H9 (cell line): ENCODE data around the gene PI4K2A. TPM values are rescaled to one million over a fixed set of nuclear protein-coding genes. Genes with fewer than 3 reads are reported as not detected.

Experiments used
- DNase-seq: peaks from one replicate; pipeline ENCODE4 v3.0.0-alpha.2; 2017
- H2AFZ ChIP-seq: one replicate; pipeline ENCODE4 v1.6.1; 2013; ENCODE audit warnings: mild to moderate bottlenecking, low read length, control low read depth, moderate library complexity
- H2AK5ac ChIP-seq: 2 replicates; pipeline ENCODE4 v1.6.1; 2013; ENCODE audit warnings: low read length, control low read depth, mixed read lengths; ENCODE audit not compliant: insufficient read length
- H2BK120ac ChIP-seq: one replicate; pipeline ENCODE4 v1.6.1; 2013; ENCODE audit warnings: low read depth, mild to moderate bottlenecking, low read length, control low read depth, inconsistent platforms; ENCODE audit not compliant: poor library complexity, severe bottlenecking
- H2BK12ac ChIP-seq: 2 replicates; pipeline ENCODE4 v1.6.1; 2013; ENCODE audit warnings: low read length, control low read depth, mixed read lengths, low read depth; ENCODE audit not compliant: insufficient read length
- H2BK15ac ChIP-seq: 2 replicates; pipeline ENCODE4 v1.6.1; 2013; ENCODE audit warnings: low read depth, low read length, control low read depth
- H2BK20ac ChIP-seq: one replicate; pipeline ENCODE4 v1.6.1; 2013; ENCODE audit warnings: low read depth, mild to moderate bottlenecking, low read length, control low read depth, inconsistent platforms; ENCODE audit not compliant: poor library complexity, severe bottlenecking
- H2BK5ac ChIP-seq: 2 replicates; pipeline ENCODE4 v1.6.1; 2013; ENCODE audit warnings: low read length, control low read depth, mixed read lengths; ENCODE audit not compliant: insufficient read length
- H3K14ac ChIP-seq: 2 replicates; pipeline ENCODE4 v1.6.1; 2013; ENCODE audit warnings: low read length, control low read depth; ENCODE audit not compliant: insufficient read depth
- H3K18ac ChIP-seq: 2 replicates; pipeline ENCODE4 v1.6.1; 2013; ENCODE audit warnings: low read depth, mild to moderate bottlenecking, mixed read lengths, low read length, control low read depth; ENCODE audit not compliant: insufficient read length
- H3K23ac ChIP-seq: 2 replicates; pipeline ENCODE4 v1.6.1; 2013; ENCODE audit warnings: low read length, control low read depth, mixed read lengths, low read depth; ENCODE audit not compliant: insufficient read length
- H3K23me2 ChIP-seq: 2 replicates; pipeline ENCODE4 v1.6.1; 2013; ENCODE audit warnings: low read depth, mild to moderate bottlenecking, mixed read lengths, low read length, control low read depth; ENCODE audit not compliant: insufficient read length, poor library complexity, severe bottlenecking
- H3K27ac ChIP-seq: 2 replicates; pipeline ENCODE4 v1.5.1; 2013; ENCODE audit warnings: low read length, control low read depth, mixed read lengths, low read depth; ENCODE audit not compliant: insufficient read length
- H3K27me3 ChIP-seq: 2 replicates; pipeline ENCODE4 v1.6.1; 2013; ENCODE audit warnings: low read length, control low read depth, inconsistent platforms; ENCODE audit not compliant: insufficient read depth
- H3K4ac ChIP-seq: 2 replicates; pipeline ENCODE4 v1.6.1; 2013; ENCODE audit warnings: low read depth, mild to moderate bottlenecking, control low read depth, inconsistent platforms, low read length, moderate library complexity
- H3K4me1 ChIP-seq: 2 replicates; pipeline ENCODE4 v1.6.1; 2013; ENCODE audit warnings: low read length, control low read depth, inconsistent platforms; ENCODE audit not compliant: insufficient read depth
- H3K4me2 ChIP-seq: 2 replicates; pipeline ENCODE4 v1.6.1; 2013; ENCODE audit warnings: low read length, control low read depth, mixed read lengths; ENCODE audit not compliant: insufficient read length, insufficient read depth
- H3K56ac ChIP-seq: 2 replicates; pipeline ENCODE4 v1.6.1; 2013; ENCODE audit warnings: low read depth, mild to moderate bottlenecking, mixed read lengths, low read length, control low read depth; ENCODE audit not compliant: insufficient read length
- H3K79me1 ChIP-seq: 2 replicates; pipeline ENCODE4 v1.6.1; 2013; ENCODE audit warnings: low read depth, mild to moderate bottlenecking, moderate library complexity, low read length, control low read depth, inconsistent platforms; ENCODE audit not compliant: insufficient read depth, poor library complexity, severe bottlenecking
- H3K79me2 ChIP-seq: 2 replicates; pipeline ENCODE4 v1.6.1; 2013; ENCODE audit warnings: low read length, control low read depth, inconsistent platforms; ENCODE audit not compliant: insufficient read depth
- H3K9ac ChIP-seq: 2 replicates; pipeline ENCODE4 v1.6.1; 2013; ENCODE audit warnings: low read length, control low read depth, mixed read lengths; ENCODE audit not compliant: insufficient read length; ENCODE audit errors: extremely low read depth
- H3K9me3 ChIP-seq: one replicate; pipeline ENCODE4 v1.6.1; 2013; ENCODE audit warnings: low read depth, low read length, inconsistent platforms; ENCODE audit not compliant: control insufficient read depth
- H3T11ph ChIP-seq: one replicate; pipeline ENCODE4 v1.6.1; 2013; ENCODE audit warnings: mild to moderate bottlenecking, low read length, control low read depth, inconsistent platforms
- H4K20me1 ChIP-seq: one replicate; pipeline ENCODE4 v1.6.1; 2013; ENCODE audit not compliant: control insufficient read depth, insufficient read length, insufficient read depth
- H4K5ac ChIP-seq: 2 replicates; pipeline ENCODE4 v1.6.1; 2013; ENCODE audit warnings: low read depth, mild to moderate bottlenecking, mixed read lengths, low read length, control low read depth; ENCODE audit not compliant: insufficient read length
- H4K8ac ChIP-seq: replicated peaks from 2 replicates; pipeline ENCODE4 v1.6.1; 2013; ENCODE audit warnings: low read length, control low read depth, mixed read lengths, low read depth; ENCODE audit not compliant: insufficient read length
- H4K91ac ChIP-seq: 2 replicates; pipeline ENCODE4 v1.6.1; 2013; ENCODE audit warnings: low read depth, mild to moderate bottlenecking, moderate library complexity, mixed read lengths, low read length, control low read depth; ENCODE audit not compliant: insufficient read length
- H3K27ac Mint-ChIP-seq, 3 experiments: 2 replicates in 2 of 3; 3 replicates in 1 of 3; pipeline ENCODE4 v1.8.0; 2020 to 2021; ENCODE audit warnings: mixed read lengths in 3 of 3, mild to moderate bottlenecking in 1 of 3, moderate library complexity in 1 of 3
- H3K27me3 Mint-ChIP-seq: 2 replicates; pipeline ENCODE4 v1.8.0; 2021; ENCODE audit warnings: low read depth, mild to moderate bottlenecking, moderate library complexity, mixed read lengths
- H3K36me3 Mint-ChIP-seq, 3 experiments: 2 replicates in 2 of 3; 3 replicates in 1 of 3; pipeline ENCODE4 v1.8.0; 2020 to 2021; ENCODE audit warnings: low read depth in 3 of 3, mixed read lengths in 3 of 3; ENCODE audit not compliant: insufficient read depth in 1 of 3
- H3K4me1 Mint-ChIP-seq, 2 experiments: 2 replicates each; pipeline ENCODE4 v1.8.0; 2020; ENCODE audit warnings: mixed read lengths in 2 of 2
- H3K4me3 Mint-ChIP-seq, 2 experiments: 2 replicates in 1 of 2; 3 replicates in 1 of 2; pipeline ENCODE4 v1.8.0; 2020 to 2021; ENCODE audit warnings: mild to moderate bottlenecking in 2 of 2, mixed read lengths in 2 of 2, moderate library complexity in 1 of 2
- H3K9me3 Mint-ChIP-seq, 2 experiments: 2 replicates in 1 of 2; 3 replicates in 1 of 2; pipeline ENCODE4 v1.8.0; 2020; ENCODE audit warnings: mild to moderate bottlenecking in 2 of 2, mixed read lengths in 2 of 2, moderate library complexity in 1 of 2
- CTCF ChIP-seq: fragments of 200-600 bp; sonication (generic); conservative IDR thresholded peaks from 3 replicates; pipeline ENCODE4 v1.8.0; 2021; ENCODE audit warnings: antibody characterized with exemption, mild to moderate bottlenecking
- WGBS: extraction: QIAGEN DNeasy Blood & Tissue Kit; methylation state at CpG from one replicate; pipeline ENCODE4 v1.1.7; 2013; ENCODE audit warnings: missing lambda C conversion rate, low lambda C conversion rate, mixed read lengths; ENCODE audit not compliant: insufficient read length; ENCODE audit errors: extremely low coverage; 5-methylcytosine and 5-hydroxymethylcytosine counted together
- total RNA-seq: library from RNA; stranded (reverse); gene quantifications from 2 replicates; pipeline ENCODE4 v1.2.1, GENCODE V29; 2021

PI4K2A gene
- total RNA-seq, 1 experiment from 2014 or later: 30.9 TPM

GRCh38 chr10:97644936-97645335, 4.5 kb downstream of the PI4K2A start:
- no peak overlapping the region for H2BK20ac ChIP-seq
- Mint-ChIP-seq H3K27ac (no peak overlapping the region), H3K27me3 (no peaks in the 10 kb centered on the region), H3K4me1 (peaks cover 39 to 43% of the 10 kb centered on the region in 2 experiments), H3K9me3 (no peaks in the 10 kb centered on the region; a peak in 2 of 5 replicates), H3K36me3 (peaks cover 17 to 31% (median 29%) of the 10 kb centered on the region in 3 experiments; a peak in 6 of 7 replicates), H3K4me3 (no peak overlapping the region)
- no peak overlapping the region for H3K56ac ChIP-seq
- no peak for DNase-seq
- no peak for TF ChIP-seq CTCF
- no peak overlapping the region for H4K91ac ChIP-seq
- no peak overlapping the region for H3K14ac ChIP-seq
- H3K4me1 ChIP-seq: peaks cover 10% of the 10 kb centered on the region
- peaks cover 9% of the 10 kb centered on the region; the same call in 1 of the 2 replicates for H3K79me2 ChIP-seq
- H3K23ac ChIP-seq: no peak overlapping the region
- H3K79me1 ChIP-seq: peaks cover 4% of the 10 kb centered on the region
- H3K9me3 ChIP-seq: no peaks in the 10 kb centered on the region
- no peak overlapping the region for H3K9ac ChIP-seq
- no peak overlapping the region for H3T11ph ChIP-seq
- H2BK12ac ChIP-seq: no peak overlapping the region
- H3K27ac ChIP-seq: no peak overlapping the region
- no peak overlapping the region for H4K8ac ChIP-seq
- H3K4me2 ChIP-seq: no peak overlapping the region
- no peak overlapping the region for H2AFZ ChIP-seq
- no peaks in the 10 kb centered on the region for H4K20me1 ChIP-seq
- H2BK5ac ChIP-seq: no peak overlapping the region
- H2BK15ac ChIP-seq: no peak overlapping the region
- H3K27me3 ChIP-seq: no peaks in the 10 kb centered on the region
- H4K5ac ChIP-seq: no peak overlapping the region
- H3K23me2 ChIP-seq: peaks cover 14% of the 10 kb centered on the region
- H3K18ac ChIP-seq: no peak overlapping the region
- no CpG with 5 or more reads among the region's 4 CpGs for WGBS
- no peak overlapping the region for H2AK5ac ChIP-seq
- no peak overlapping the region for H2BK120ac ChIP-seq
- H3K4ac ChIP-seq: no peak overlapping the region
